GM21825 (cell line): Measurements from ENCODE around the gene VIT.
"Not testable (repeated sequence)": the region's sequence is repeated elsewhere in the genome, so short reads cannot be mapped to it uniquely, and the experiment has no call there.

Source experiments
- ATAC-seq: cut with Tn5 transposase; IDR thresholded peaks from one replicate; pipeline ENCODE4 v1.9.1; 2021; ENCODE audit warnings: mild to moderate bottlenecking, moderate library complexity; ENCODE audit not compliant: unreplicated experiment

Gene VIT

GRCh38 chr2:36677996-36678605 is 18.4 kb upstream of the VIT start:
- no peak for ATAC-seq

GRCh38 chr2:36678856-36679255 is 17.7 kb upstream of the VIT start:
- ATAC-seq: no peak

DNA sequence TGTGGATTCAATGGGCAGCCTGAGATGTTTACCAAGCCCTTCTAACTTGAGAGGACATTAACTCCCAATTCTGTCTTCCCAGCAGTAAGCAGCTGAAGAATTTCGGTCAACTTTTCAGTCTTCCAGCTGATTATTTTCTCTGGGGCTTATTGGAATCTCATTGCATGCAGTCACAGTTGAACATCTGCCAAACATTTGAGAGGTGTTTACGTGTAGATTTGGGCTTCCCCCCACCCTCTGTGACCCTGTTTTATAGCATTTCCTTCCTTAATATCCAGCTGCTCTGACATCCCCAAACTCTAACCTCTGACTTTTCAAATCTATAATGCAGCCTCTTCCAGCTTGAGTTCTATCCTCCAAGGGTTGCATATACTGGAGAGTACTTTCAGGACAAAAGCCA is 16.5 kb upstream of the VIT start:
- no peak for ATAC-seq

DNA sequence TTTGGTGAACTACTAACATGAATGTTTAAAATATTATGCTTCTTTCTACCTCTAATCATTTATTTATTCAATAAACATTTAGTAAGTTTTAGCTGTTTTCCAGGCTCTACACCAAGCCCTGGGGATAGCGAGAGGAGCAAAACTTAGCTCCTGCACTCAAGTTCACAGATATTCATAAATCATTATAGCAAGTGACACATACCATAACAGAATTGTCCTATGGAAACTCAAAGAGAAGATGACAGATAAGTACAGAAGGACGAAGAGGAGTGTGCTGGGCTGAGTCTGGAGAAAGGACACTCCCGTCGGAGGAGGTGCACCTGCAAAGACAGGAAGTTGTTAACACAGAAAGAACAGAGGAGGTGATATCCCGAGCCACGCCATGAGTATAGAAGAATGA is 13.9 kb upstream of the VIT start:
- no peak for ATAC-seq

DNA sequence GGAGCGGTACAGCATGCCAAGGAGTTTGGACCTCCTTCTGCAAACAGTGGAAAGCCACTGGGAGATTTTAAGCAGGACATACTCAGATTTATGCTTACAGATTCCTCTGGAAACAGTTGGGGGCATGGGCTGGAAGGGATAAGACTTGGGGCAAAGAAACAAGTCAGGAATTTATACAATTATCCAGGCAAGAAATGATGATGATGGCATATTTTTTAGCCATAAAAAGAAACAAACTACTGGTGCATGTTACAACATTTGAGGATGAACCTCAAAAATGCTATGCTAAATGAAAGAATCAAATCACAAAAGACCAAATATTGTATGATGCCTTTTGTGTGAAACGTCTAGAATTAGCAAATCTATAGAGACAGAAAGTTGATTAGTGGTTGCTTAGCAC is 13.5 kb upstream of the VIT start:
- ATAC-seq: no peak

DNA sequence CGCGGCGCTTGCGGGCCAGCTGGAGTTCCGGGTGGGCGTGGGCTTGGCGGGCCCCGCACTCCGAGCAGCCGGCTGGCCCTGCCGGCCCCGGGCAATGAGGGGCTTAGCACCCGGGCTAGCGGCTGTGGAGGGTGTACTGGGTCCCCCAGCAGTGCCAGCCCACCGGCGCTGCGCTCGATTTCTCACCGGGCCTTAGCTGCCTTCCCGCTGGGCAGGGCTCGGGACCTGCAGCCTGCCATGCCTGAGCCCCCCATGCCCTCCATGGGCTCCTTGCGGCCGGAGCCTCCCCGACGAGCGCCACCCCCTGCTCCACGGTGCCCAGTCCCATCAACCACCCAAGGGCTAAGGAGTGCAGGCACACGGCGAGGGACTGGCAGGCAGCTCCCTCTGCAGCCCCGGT is 8.2 kb upstream of the VIT start:
- not testable (repeated sequence) for ATAC-seq

GRCh38 chr2:36689013-36689412 is 7.5 kb upstream of the VIT start:
- ATAC-seq: not testable (repeated sequence)

- ATAC-seq: no peak
Observed at GRCh38 chr2:36692121-36692520, 4.4 kb upstream of the VIT start.

DNA sequence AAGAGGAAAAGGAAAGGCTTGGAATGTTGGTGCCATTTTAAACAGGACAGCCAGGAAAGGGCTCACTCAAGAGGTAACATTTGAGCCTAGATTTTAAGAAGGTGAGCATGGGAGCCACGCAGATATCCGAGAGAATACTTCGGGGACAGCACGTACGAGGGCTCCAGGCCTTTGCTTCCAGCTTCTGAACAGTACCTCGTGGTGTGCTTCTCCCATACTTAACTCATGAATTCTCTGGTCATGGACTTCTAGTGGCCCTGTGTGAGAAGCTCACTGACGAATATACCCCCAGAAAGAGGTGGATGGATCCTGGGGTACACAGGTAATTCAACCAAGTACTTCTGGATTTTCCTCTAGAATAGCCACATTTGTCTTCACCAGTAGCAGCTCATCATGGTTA is 2.7 kb upstream of the VIT start:
- ATAC-seq: no peak

DNA sequence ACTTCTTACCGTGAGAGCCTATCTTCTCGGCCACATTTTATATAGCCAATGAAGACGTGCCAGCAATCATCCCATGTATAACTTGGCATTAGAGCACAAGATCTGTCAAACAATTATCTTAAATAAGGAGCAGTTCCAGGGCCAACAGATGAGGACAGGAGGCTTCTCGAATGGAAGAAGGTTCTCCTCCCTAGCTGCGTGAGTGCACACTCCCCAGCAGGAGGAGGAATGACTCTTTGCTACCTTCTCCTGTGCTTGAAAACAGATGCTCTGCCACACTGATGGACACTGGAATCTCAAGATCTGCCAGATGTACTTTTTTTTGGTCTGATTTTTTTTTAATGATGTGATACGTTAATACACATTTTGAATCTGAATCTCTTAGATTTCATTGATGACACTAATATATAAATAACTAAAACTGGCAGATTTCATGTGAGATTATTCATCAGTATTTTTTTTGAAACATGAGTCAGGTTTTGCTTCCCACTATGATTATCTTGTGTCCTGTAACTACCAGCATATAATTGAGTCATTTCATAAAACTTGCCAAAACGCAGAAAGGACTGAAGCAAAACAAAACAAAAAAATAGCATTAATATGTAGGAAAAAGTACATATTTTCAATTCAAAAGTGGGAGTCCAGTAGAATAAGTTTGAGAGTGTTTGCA is 626 bp upstream of the VIT start:
- ATAC-seq: no peak

GRCh38 chr2:36697424-36698066 is 1.0 kb downstream of the VIT start:
- no peak for ATAC-seq

- no peak for ATAC-seq
Observed at GRCh38 chr2:36698993-36699392, 2.5 kb downstream of the VIT start.

DNA sequence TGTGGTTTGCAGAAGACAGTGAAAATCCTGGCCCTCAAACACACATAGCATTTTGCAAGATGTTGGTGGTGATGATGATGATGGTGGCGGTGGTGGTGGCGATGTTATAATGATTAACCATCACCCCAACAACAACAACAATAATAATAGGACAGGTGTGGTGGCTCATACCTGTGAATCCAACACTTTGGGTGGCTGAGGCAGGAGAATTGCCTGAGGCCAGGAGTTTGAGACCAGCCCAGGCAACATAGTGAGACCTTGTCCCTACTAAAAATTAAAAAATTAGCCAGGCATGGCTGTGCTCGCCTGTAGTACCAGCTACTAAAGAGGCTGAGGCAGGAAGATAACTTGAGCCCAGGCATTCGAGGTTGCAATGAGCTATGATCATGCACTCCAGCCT is 3.8 kb downstream of the VIT start:
- no peak for ATAC-seq

- no peak for ATAC-seq
Observed at GRCh38 chr2:36701391-36701795, 4.9 kb downstream of the VIT start.

GRCh38 chr2:36701918-36702317 is 5.4 kb downstream of the VIT start:
- ATAC-seq: no peak

DNA sequence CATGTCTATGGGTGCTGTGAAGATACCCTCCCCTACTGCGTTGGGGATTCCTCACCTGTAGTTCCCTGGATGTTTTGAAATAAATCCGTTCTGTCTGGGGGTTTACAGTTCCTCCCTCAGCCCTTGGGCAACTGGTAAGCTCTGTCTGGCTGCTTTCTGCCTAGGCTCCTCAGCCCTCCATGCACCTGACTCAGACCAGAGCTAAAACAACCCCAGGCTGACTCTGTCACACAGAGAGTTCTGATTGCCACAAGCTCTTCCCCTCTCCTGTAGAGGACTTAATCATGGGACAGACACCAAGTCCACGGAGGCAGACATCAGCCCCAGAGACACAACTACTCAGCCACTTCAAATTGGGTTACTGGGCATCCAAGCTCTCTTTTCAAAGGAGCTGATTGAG is 6.3 kb downstream of the VIT start:
- ATAC-seq: no peak

GRCh38 chr2:36704475-36705150 is 8.1 kb downstream of the VIT start:
- no peak for ATAC-seq

DNA sequence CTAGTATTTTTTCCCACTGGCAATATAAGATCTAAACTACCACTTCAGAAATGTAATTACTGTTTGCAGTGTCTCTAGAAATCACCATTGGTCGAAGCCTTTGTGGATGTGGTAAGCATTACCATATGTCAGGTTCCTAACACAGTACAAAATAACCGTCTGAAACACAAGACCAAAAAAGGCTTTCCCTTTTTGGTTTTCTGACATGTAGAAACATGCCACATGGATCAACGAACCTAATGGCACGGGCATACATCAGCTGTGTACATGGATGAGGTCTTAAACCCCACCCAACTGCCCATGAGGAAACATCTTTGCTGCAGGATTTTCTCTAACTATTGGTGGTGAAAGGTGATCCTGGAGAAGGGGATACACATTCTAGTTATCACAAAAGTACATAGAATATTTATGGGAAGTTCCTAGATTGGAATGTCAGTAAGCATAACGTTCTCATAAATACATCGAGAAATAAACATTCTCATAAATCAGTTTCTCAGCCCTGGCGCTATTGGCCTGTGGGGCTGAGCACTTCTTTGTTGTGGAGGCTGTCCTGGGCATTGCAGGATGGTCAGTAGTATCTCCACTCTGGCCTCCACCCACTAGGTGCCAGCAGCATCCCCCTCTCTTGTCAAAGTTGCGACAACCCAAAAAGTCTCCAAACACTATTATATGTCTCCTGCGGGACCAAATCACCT is 9.0 kb downstream of the VIT start:
- ATAC-seq: no peak

DNA sequence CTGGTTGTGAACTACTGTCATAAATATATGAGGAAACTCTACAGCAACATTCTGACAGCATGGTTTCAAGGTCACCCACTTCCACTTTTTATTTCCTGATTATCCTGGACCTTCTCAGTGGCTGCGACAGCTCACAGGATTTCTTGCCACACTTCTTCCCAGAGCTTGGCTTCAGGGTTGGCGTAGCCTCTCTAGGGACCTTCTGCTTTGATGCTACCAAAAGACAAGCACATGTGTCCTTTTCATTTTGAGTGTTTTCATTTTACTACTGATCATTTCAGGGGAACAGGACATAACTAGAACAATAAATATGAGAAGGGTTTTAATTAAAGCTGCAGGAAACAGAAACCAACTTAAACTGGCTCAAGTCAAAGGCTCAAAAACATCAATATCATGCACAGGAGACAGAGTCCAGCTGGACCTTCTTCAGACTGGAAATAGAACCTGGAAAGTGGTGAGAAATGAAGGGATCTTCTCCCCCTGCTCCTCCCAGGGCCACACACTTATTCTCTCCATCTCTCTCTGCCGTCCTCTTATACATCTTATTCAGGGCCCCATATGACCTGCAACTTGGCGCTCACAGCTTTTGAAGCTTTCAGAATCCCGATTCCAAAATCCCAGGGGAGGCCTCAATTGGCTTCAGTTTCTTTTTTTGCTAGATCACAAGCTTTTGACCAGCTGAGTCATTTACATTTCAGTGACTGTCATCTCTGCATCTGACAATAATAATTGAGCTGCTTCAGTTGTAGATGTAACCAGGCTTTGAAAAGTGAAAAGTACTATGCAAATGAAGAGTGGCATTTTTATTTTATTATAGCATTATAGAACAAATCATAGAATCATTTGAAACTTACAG is 9.7 kb downstream of the VIT start:
- no peak for ATAC-seq

GRCh38 chr2:36707050-36707449 is 10.5 kb downstream of the VIT start:
- ATAC-seq: no peak
